Testis (tissue), 3 donors: ENCODE results near the gene CUL4A. TPM values are rescaled to one million over a fixed set of nuclear protein-coding genes. Genes with fewer than 3 reads are reported as not detected.

ENCODE experiments used
- DNase-seq: peaks from one replicate; pipeline ENCODE4 v3.0.0-alpha.2; 2019
- H3K27ac ChIP-seq, 2 donors: fragments of 200-600 bp; sonication (generic); one replicate each; pipeline ENCODE4 v1.5.1; 2019
- H3K27me3 ChIP-seq: fragments of 200-600 bp; sonication (generic); one replicate; pipeline ENCODE4 v1.5.1; 2019
- H3K36me3 ChIP-seq: fragments of 200-600 bp; sonication (generic); one replicate; pipeline ENCODE4 v1.5.1; 2017; ENCODE audit warnings: low read depth; ENCODE audit errors: missing control alignments
- H3K4me1 ChIP-seq: fragments of 200-600 bp; sonication (generic); one replicate; pipeline ENCODE4 v1.5.1; 2019
- H3K4me3 ChIP-seq, 2 donors: fragments of 200-600 bp; sonication (generic); one replicate each; pipeline ENCODE4 v1.5.1; 2017 to 2019
- H3K9me3 ChIP-seq: fragments of 200-600 bp; sonication (generic); one replicate; pipeline ENCODE4 v1.5.1; 2017
- POLR2A ChIP-seq: fragments of 450-650 bp; IDR thresholded peaks from one replicate; pipeline ENCODE4 v1.6.1; 2017; ENCODE audit warnings: antibody characterized with exemption, mild to moderate bottlenecking, moderate library complexity
- WGBS, 2 donors: methylation state at CpG; one replicate each; pipeline ENCODE4 v1.1.5; 2018; 5-methylcytosine and 5-hydroxymethylcytosine counted together
- intact Hi-C: fragments of 100-400 bp; cut with DNase I; formaldehyde crosslinking; loops from one replicate; pipeline ENCODE4 v1.15.1; 2023; ENCODE audit warnings: low total_unique reads
- polyA plus RNA-seq: library from polyadenylated mRNA; stranded (reverse); fragments of 350-450 nt; fragmentation: Illumina TruSeq; extraction: RNeasy Lipid Tissue Mini Kit (QIAGEN cat#74804); gene quantifications from one replicate; pipeline ENCODE4 v1.2.3, GENCODE V29; 2014; ENCODE audit warnings: low read depth, low replicate concordance; ENCODE audit not compliant: insufficient read depth
- total RNA-seq, 2 donors: library from RNA; depleted of rRNA; stranded (reverse); fragments of >200 nt; gene quantifications; one replicate each; pipeline ENCODE4 v1.2.3, GENCODE V29; 2016
- TF ChIP-seq, protein P1 (sequence below), 3 experiments: fragments of 450-650 bp in 2 of 3; fragments of 200-600 bp in 1 of 3; sonication (generic) in 1 of 3; IDR thresholded peaks; one replicate each; pipeline ENCODE4 v1.5.1; 2016 to 2019; ENCODE audit warnings: antibody characterized with exemption in 3 of 3, mild to moderate bottlenecking in 2 of 3, moderate library complexity in 1 of 3

Gene CUL4A
- total and polyA plus RNA-seq, 3 donors from 2014 or later, result 103 to 168 (median 152) TPM

DNA sequence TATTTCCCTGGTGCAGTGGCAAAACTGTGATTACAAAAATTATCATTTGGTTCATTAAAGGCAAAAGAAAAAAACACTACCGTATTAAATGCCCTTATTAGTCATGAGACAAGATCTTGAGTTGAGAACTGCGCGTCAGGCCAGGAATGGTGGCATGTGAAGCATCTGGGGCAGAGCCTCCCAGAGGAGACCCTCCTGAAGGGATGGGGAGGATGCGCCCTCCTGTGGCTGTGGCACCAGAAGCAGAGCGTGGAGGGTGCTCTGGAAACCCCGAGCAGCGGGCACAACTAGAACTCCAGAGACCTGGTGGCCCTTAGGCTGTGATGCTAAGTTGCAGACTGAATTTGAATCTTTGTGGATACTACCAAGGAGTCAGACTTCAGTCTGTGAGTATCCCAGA is 11.5 kb downstream of the CUL4A start:
- Histone ChIP-seq H3K9me3 (no peaks in the 10 kb centered on the region), H3K36me3 (no peaks in the 10 kb centered on the region), H3K27me3 (no peaks in the 10 kb centered on the region), H3K4me1 (no peaks in the 10 kb centered on the region), H3K4me3 (no peak overlapping the region), H3K27ac (no peak overlapping the region)
- WGBS, 2 donors, result 88 to 89% methylated on average over 7 of the region's 7 CpGs
- no peak for TF ChIP-seq POLR2A
- TF ChIP-seq, protein P1, sequence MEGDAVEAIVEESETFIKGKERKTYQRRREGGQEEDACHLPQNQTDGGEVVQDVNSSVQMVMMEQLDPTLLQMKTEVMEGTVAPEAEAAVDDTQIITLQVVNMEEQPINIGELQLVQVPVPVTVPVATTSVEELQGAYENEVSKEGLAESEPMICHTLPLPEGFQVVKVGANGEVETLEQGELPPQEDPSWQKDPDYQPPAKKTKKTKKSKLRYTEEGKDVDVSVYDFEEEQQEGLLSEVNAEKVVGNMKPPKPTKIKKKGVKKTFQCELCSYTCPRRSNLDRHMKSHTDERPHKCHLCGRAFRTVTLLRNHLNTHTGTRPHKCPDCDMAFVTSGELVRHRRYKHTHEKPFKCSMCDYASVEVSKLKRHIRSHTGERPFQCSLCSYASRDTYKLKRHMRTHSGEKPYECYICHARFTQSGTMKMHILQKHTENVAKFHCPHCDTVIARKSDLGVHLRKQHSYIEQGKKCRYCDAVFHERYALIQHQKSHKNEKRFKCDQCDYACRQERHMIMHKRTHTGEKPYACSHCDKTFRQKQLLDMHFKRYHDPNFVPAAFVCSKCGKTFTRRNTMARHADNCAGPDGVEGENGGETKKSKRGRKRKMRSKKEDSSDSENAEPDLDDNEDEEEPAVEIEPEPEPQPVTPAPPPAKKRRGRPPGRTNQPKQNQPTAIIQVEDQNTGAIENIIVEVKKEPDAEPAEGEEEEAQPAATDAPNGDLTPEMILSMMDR (IDR thresholded peaks at IDR 0.05), result no peak
- intact Hi-C loops, result no loop called here
- no peak for DNase-seq

DNA sequence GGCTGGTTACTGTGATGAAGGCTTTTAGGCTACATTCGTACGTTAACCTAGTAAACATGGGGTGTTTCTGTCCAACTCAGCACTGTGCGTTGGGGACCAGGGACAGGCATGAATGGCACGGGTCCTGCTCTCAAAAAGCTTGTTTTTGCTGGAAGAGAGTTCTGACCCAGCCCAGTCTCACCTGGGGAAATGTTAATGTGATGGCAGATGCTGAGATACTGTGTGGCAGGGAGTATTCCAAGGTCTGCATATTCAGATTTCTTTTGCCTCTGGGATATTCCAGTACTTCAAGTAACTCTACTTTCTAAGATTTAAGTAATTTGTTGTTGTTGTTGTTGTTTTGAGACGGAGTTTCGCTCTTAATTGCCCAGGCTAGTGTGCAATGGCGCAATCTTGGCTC is 13.7 kb downstream of the CUL4A start:
- Histone ChIP-seq H3K27me3 (no peaks in the 10 kb centered on the region), H3K4me3 (no peak overlapping the region), H3K27ac (no peak overlapping the region), H3K9me3 (no peaks in the 10 kb centered on the region), H3K4me1 (no peaks in the 10 kb centered on the region), H3K36me3 (no peaks in the 10 kb centered on the region)
- TF ChIP-seq POLR2A, result no peak
- TF ChIP-seq, protein P1 (IDR thresholded peaks at IDR 0.05), result no peak
- no peak for DNase-seq
- 96 to 97% methylated on average over 7 of the region's 7 CpGs for WGBS, 2 donors
- intact Hi-C loops, result no loop called here

DNA sequence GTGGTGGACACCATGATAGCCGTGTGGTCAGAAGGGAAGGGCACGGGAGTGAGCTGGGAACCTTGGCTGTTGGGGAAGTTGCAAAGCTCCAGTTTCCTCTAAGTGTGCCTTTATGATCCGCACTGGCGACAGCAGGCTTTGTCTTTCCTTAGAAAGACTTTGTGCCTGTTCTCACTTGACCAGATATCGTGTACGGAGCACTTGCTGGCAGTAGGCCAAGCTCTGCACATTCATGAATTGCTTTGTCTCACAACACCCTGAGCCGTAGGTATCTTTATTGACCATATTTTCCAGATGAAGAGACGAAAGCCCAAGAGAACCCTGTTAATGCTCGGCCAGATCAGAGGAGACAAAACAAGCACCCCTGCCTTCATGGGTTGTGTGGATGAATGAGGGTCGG is 15.1 kb downstream of the CUL4A start:
- Histone ChIP-seq H3K27me3 (no peaks in the 10 kb centered on the region), H3K27ac (no peak overlapping the region), H3K36me3 (no peaks in the 10 kb centered on the region), H3K4me1 (no peaks in the 10 kb centered on the region), H3K4me3 (no peak overlapping the region), H3K9me3 (no peaks in the 10 kb centered on the region)
- intact Hi-C loops, result no loop called here
- DNase-seq, result no peak
- TF ChIP-seq, protein P1 (IDR thresholded peaks at IDR 0.05), result no peak
- TF ChIP-seq POLR2A, result no peak
- WGBS, 2 donors, result 86 to 94% methylated on average over 10 of the region's 10 CpGs

DNA sequence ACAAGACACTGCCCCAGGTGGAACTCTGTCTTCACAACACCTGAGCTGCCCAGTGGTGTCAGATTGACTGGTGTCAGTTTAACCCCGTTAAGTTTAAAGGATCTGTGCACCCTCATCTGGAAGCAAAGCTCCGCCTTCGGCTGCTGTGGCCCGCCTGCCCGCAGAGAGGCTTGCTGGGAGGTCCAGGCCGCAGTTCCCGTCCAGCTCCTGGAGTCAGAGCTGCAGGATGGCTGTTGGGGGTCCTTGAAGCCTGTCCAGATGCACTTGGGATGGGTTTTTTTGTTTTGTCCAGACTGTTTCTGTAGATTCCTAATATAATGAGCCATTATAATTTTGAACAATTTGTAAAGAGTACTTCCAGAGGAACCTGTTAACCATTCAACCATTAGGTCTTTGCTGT is 16.1 kb downstream of the CUL4A start:
- no peak overlapping the region for H3K4me3 ChIP-seq
- no peak overlapping the region for H3K27ac ChIP-seq
- no peaks in the 10 kb centered on the region for H3K36me3 ChIP-seq
- WGBS, 2 donors, result 92 to 93% methylated on average over 7 of the region's 7 CpGs
- H3K9me3 ChIP-seq, result no peaks in the 10 kb centered on the region
- H3K4me1 ChIP-seq, result no peaks in the 10 kb centered on the region
- TF ChIP-seq, protein P1 (IDR thresholded peaks at IDR 0.05), result no peak
- TF ChIP-seq POLR2A, result no peak
- intact Hi-C loops, result no loop called here
- no peak for DNase-seq
- H3K27me3 ChIP-seq, result no peaks in the 10 kb centered on the region

DNA sequence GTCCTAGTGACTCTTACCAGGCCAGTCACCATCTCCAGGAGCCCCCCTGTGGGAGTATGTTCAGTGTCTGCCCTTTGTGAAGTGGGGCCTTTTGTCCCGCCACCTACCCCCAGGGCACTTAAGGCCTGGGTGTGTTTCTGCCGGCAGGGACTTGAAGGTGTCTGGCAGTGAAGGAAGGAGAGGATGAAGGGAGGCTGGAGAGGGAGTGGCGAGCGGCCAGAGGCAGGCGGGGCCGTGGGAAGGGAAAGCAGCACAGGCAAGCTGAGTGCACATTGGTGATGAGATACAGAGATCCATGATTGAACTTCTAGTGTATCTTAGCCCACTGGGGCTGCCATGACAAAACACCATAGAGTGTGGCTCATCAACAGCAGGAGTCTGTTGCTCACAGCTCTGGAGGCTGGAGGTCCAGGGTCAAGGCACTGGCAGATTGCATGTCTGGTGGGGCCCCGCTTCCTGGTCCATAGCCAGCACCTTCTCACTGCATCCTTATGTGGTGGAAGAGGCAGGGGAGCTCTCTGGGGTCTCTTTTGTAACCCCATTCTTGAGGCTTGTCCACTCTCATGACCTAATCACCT is 17.5 kb downstream of the CUL4A start:
- no peak for DNase-seq
- no peaks in the 10 kb centered on the region for H3K36me3 ChIP-seq
- TF ChIP-seq, protein P1 (IDR thresholded peaks at IDR 0.05), result no peak
- TF ChIP-seq POLR2A, result no peak

More for the DNA sequence above, 17.5 kb downstream of the CUL4A start:
- H3K27ac ChIP-seq, result no peak overlapping the region
- intact Hi-C loops, result no loop called here
- no peaks in the 10 kb centered on the region for H3K27me3 ChIP-seq
- H3K9me3 ChIP-seq, result no peaks in the 10 kb centered on the region
- 89 to 92% methylated on average over 6 to 7 of the region's 7 CpGs for WGBS, 2 donors
- no peak overlapping the region for H3K4me3 ChIP-seq
- H3K4me1 ChIP-seq, result no peaks in the 10 kb centered on the region
